ENCODE data around the gene ICOSLG. TPM values are rescaled to one million over a fixed set of nuclear protein-coding genes. Genes with fewer than 3 reads are reported as not detected.
"Not testable (repeated sequence)": the region's sequence is repeated elsewhere in the genome, so short reads cannot be mapped to it uniquely, and the experiment has no call there.

Gene ICOSLG
- polyA plus RNA-seq, 3 donors, result 0.47 to 9.0 (median 1.3) TPM

DNA sequence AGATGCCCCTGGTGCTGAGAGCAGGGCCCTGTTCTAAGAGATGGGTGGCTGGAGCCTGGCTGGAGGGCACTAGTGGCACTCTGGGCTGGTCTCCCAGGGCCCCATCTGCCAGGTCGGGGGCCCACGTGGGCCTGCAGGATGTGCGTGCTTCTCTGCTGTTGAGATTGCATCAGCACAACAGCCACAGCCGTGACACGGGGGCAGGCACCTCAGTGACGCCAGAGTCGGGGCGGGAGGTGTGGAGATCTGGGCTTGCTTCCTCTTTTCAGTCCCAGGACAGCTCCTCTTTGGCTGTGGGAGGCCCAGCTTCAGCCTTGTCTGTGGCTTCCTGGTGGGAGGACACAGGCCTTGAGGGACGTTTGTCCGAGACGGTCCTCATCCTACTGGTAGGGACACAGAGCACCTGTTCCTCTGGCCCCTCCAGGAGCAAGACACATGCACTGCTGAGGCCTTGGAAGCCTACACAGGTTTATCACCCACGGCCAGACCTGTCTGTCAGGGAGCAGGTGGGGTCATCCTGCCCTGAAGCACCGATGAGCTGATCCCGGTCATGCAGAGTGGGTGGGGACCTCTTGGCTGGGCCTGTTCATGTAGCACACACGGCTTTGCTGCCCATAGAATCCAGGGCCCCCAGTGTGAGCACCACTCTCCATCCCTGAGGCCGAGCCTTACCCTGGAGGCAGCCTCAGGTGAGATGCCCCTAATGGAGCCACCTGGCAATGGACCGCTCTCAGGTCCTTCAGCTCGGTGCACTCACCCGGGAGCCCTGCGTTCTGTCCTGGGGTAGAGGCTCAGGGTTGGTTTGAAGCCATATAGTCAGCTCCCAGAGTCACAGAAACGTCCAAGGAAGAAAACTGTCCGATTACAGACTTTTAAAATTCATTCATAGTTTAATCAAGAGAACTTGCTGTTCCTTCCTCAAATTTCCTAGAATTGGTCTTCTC is 44.3 kb downstream of the ICOSLG start:
- H3K27me3 Mint-ChIP-seq (ENCODE audit: low read depth in 3 of 3), result not testable (repeated sequence)
- WGBS (ENCODE audit: insufficient coverage), result no CpG with 5 or more reads among the region's 22 CpGs

DNA sequence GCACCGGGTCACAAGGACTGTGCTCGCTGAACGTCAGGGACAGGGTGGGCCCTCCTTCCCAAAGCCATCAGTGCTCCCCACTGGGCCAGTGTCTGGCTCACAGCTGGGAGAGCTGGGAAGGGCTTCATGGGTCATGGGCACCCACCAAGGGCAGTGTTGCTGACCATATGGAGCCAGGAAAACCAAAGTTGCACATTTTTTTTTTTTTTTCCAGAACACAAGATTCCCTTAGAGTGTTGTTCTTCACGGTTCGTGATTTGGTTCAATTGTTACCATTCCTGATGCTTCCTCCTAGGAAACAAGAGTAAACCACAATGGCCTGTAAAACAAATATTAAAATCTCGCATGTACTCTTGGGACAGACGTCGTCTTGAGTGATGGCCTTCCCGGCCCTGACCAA is 45.9 kb downstream of the ICOSLG start:
- H3K36me3 ChIP-seq (replicated peaks in 1 of 2; ENCODE audit: control insufficient read depth in 1 of 2, insufficient read depth in 2 of 2, low read length in 2 of 2); H3K36me3 Mint-ChIP-seq; H3K9me3 ChIP-seq (replicated peaks in 1 of 2; ENCODE audit: control insufficient read depth in 1 of 2, insufficient read depth in 1 of 2, low read length in 2 of 2); H3K4me1 Mint-ChIP-seq; H2AFZ ChIP-seq (ENCODE audit: insufficient read depth, low read depth, low read length, poor library complexity, severe bottlenecking); H3K4me3 Mint-ChIP-seq; H3K4me3 ChIP-seq (replicated peaks in 1 of 3; ENCODE audit: low read depth in 2 of 3, low read length in 3 of 3); H3K27me3 ChIP-seq (ENCODE audit: control insufficient read depth in 2 of 2, insufficient read depth in 2 of 2, low read length in 2 of 2); H3K27ac Mint-ChIP-seq; DNase-seq; intact Hi-C loops (cut with micrococcal nuclease); H3K27ac ChIP-seq (ENCODE audit: low read depth in 1 of 2, low read length in 2 of 2); H3K79me2 ChIP-seq (ENCODE audit: insufficient read depth, low read length); H4K20me1 ChIP-seq (ENCODE audit: insufficient read depth, low read length); H3K9ac ChIP-seq (ENCODE audit: insufficient read depth, low read length, poor library complexity, severe bottlenecking); H3K4me2 ChIP-seq (replicated peaks; ENCODE audit: extremely low read depth, low read length, poor library complexity, severe bottlenecking); H3K27me3 Mint-ChIP-seq (ENCODE audit: low read depth in 3 of 3); H3K9me3 Mint-ChIP-seq: not testable (repeated sequence)
- peaks cover 0 to 10% of the 10 kb centered on the region in 2 donors for H3K4me1 ChIP-seq (ENCODE audit: control insufficient read depth in 1 of 2, insufficient read depth in 2 of 2, low read length in 2 of 2)
- WGBS (ENCODE audit: insufficient coverage), result no CpG with 5 or more reads among the region's 9 CpGs

More for the DNA sequence above, 44.3 kb downstream of the ICOSLG start:
- H4K20me1 ChIP-seq (ENCODE audit: insufficient read depth, low read length); H3K9me3 ChIP-seq (replicated peaks in 1 of 2; ENCODE audit: control insufficient read depth in 1 of 2, insufficient read depth in 1 of 2, low read length in 2 of 2); H3K79me2 ChIP-seq (ENCODE audit: insufficient read depth, low read length); H3K9me3 Mint-ChIP-seq; H3K4me3 ChIP-seq (replicated peaks in 1 of 3; ENCODE audit: low read depth in 2 of 3, low read length in 3 of 3); H3K27me3 ChIP-seq (ENCODE audit: control insufficient read depth in 2 of 2, insufficient read depth in 2 of 2, low read length in 2 of 2); H3K36me3 ChIP-seq (replicated peaks in 1 of 2; ENCODE audit: control insufficient read depth in 1 of 2, insufficient read depth in 2 of 2, low read length in 2 of 2); H3K4me1 Mint-ChIP-seq; H3K4me3 Mint-ChIP-seq; H3K4me2 ChIP-seq (replicated peaks; ENCODE audit: extremely low read depth, low read length, poor library complexity, severe bottlenecking); H2AFZ ChIP-seq (ENCODE audit: insufficient read depth, low read depth, low read length, poor library complexity, severe bottlenecking); H3K9ac ChIP-seq (ENCODE audit: insufficient read depth, low read length, poor library complexity, severe bottlenecking); H3K36me3 Mint-ChIP-seq; intact Hi-C loops (cut with micrococcal nuclease): not testable (repeated sequence)
- H3K27ac Mint-ChIP-seq, result peak overlapping the region in 2 of 7 donors; percentile 73 to 89
- H3K4me1 ChIP-seq (ENCODE audit: control insufficient read depth in 1 of 2, insufficient read depth in 2 of 2, low read length in 2 of 2), result peaks cover 0 to 10% of the 10 kb centered on the region in 2 donors
- peak overlapping the region in 1 of 2 donors; percentile 54 for H3K27ac ChIP-seq (ENCODE audit: low read depth in 1 of 2, low read length in 2 of 2)
- DNase-seq, result peak in 2 of 3 donors; percentile 85 to 91

DNA sequence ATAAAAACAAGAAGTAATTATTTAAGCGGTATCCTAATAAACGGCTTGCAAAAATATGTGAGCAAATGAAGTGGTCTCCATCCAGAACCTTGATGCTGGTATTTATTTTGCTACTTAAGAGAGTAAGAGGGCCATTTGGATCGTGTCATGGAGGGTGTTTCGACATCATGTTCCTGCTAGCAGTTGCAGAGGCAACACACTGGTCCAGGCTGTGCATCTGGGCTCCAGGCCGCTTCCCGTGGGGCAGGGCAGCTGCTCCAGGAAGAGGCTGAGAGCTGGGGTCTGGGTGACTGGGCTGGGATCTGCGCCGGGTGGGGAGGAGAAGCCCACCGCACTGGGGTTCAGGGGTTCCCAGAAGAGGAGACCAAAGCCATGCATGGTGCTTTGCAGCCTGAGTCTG is 46.3 kb downstream of the ICOSLG start:
- H3K4me3 ChIP-seq (replicated peaks in 1 of 3; ENCODE audit: low read depth in 2 of 3, low read length in 3 of 3); H3K9ac ChIP-seq (ENCODE audit: insufficient read depth, low read length, poor library complexity, severe bottlenecking); intact Hi-C loops (cut with micrococcal nuclease); H3K79me2 ChIP-seq (ENCODE audit: insufficient read depth, low read length); H2AFZ ChIP-seq (ENCODE audit: insufficient read depth, low read depth, low read length, poor library complexity, severe bottlenecking); H3K27ac Mint-ChIP-seq; H3K36me3 ChIP-seq (replicated peaks in 1 of 2; ENCODE audit: control insufficient read depth in 1 of 2, insufficient read depth in 2 of 2, low read length in 2 of 2); H3K4me2 ChIP-seq (replicated peaks; ENCODE audit: extremely low read depth, low read length, poor library complexity, severe bottlenecking); H3K27ac ChIP-seq (ENCODE audit: low read depth in 1 of 2, low read length in 2 of 2); H4K20me1 ChIP-seq (ENCODE audit: insufficient read depth, low read length); DNase-seq; H3K27me3 ChIP-seq (ENCODE audit: control insufficient read depth in 2 of 2, insufficient read depth in 2 of 2, low read length in 2 of 2); H3K4me3 Mint-ChIP-seq; H3K27me3 Mint-ChIP-seq (ENCODE audit: low read depth in 3 of 3); H3K9me3 Mint-ChIP-seq; H3K4me1 Mint-ChIP-seq; H3K9me3 ChIP-seq (replicated peaks in 1 of 2; ENCODE audit: control insufficient read depth in 1 of 2, insufficient read depth in 1 of 2, low read length in 2 of 2); H3K36me3 Mint-ChIP-seq: not testable (repeated sequence)
- peaks cover 0 to 10% of the 10 kb centered on the region in 2 donors for H3K4me1 ChIP-seq (ENCODE audit: control insufficient read depth in 1 of 2, insufficient read depth in 2 of 2, low read length in 2 of 2)
- no CpG with 5 or more reads among the region's 9 CpGs for WGBS (ENCODE audit: insufficient coverage)

DNA sequence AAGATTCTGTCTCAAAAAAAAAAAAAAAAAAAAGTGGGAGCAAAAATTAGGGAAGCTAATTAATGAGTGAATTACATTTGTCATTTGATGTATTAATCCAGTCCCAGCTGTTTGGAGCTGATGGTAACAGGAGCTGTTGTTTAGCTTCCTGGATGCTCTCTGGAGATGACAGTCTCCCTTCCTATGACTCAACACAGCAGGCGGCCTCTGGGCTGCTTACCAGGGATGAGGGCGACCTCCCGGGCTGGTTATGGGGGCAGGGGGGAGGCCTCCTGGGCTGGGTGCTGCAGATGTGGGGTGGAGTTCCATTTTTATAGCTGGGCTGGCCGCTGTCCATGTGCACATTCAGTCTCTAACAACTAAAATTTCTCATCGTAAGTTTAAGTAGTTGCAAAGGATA is 47.6 kb downstream of the ICOSLG start:
- H3K27ac Mint-ChIP-seq; H3K4me2 ChIP-seq (replicated peaks; ENCODE audit: extremely low read depth, low read length, poor library complexity, severe bottlenecking); H3K4me3 ChIP-seq (replicated peaks in 1 of 3; ENCODE audit: low read depth in 2 of 3, low read length in 3 of 3); H3K9ac ChIP-seq (ENCODE audit: insufficient read depth, low read length, poor library complexity, severe bottlenecking); DNase-seq; H3K79me2 ChIP-seq (ENCODE audit: insufficient read depth, low read length); H3K9me3 Mint-ChIP-seq; H3K36me3 ChIP-seq (replicated peaks in 1 of 2; ENCODE audit: control insufficient read depth in 1 of 2, insufficient read depth in 2 of 2, low read length in 2 of 2); H3K9me3 ChIP-seq (replicated peaks in 1 of 2; ENCODE audit: control insufficient read depth in 1 of 2, insufficient read depth in 1 of 2, low read length in 2 of 2); H3K27me3 ChIP-seq (ENCODE audit: control insufficient read depth in 2 of 2, insufficient read depth in 2 of 2, low read length in 2 of 2); H3K36me3 Mint-ChIP-seq; H3K4me1 Mint-ChIP-seq; H3K27me3 Mint-ChIP-seq (ENCODE audit: low read depth in 3 of 3); H3K27ac ChIP-seq (ENCODE audit: low read depth in 1 of 2, low read length in 2 of 2); intact Hi-C loops (cut with micrococcal nuclease); H4K20me1 ChIP-seq (ENCODE audit: insufficient read depth, low read length); H2AFZ ChIP-seq (ENCODE audit: insufficient read depth, low read depth, low read length, poor library complexity, severe bottlenecking); H3K4me3 Mint-ChIP-seq: not testable (repeated sequence)
- WGBS (ENCODE audit: insufficient coverage), result no CpG with 5 or more reads among the region's 5 CpGs
- peaks cover 0 to 10% of the 10 kb centered on the region in 2 donors for H3K4me1 ChIP-seq (ENCODE audit: control insufficient read depth in 1 of 2, insufficient read depth in 2 of 2, low read length in 2 of 2)

Data from CD14-positive monocyte (primary cell).